GM12875 (cell line): Measurements from ENCODE around the gene DSCAM.

Experiments
- H3K4me3 ChIP-seq: one replicate; pipeline ENCODE4 v1.5.1; 2011; ENCODE audit warnings: low read depth, low read length, control low read depth
- TF ChIP-seq, protein P1 (sequence below): IDR thresholded peaks from 2 replicates; pipeline ENCODE4 v1.5.1; 2011; ENCODE audit warnings: low read depth, mild to moderate bottlenecking, control low read depth, inconsistent platforms, low read length, moderate library complexity, borderline replicate concordance; ENCODE audit not compliant: insufficient read depth

The DSCAM gene

DNA sequence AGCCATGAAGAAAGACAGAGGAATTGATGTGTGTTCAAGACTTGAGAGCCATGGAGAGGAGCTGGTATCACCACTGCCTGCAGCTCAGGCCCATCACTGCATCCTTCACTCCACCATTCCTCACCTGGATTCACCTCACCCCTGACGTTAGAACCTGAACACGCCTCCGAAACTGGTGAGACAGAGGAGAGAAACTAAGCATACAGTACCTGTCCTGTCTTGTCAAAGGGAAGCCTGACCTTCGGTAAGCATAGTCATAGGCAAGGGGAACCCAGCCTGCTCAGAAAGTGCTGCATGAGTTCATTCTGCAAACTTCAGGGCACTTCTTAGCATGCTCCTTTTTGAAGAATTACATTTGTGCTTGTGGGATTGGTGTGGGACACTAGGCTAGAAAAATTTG is 425.8 kb downstream of the DSCAM start:
- no peak overlapping the region for H3K4me3 ChIP-seq
- TF ChIP-seq, protein P1, sequence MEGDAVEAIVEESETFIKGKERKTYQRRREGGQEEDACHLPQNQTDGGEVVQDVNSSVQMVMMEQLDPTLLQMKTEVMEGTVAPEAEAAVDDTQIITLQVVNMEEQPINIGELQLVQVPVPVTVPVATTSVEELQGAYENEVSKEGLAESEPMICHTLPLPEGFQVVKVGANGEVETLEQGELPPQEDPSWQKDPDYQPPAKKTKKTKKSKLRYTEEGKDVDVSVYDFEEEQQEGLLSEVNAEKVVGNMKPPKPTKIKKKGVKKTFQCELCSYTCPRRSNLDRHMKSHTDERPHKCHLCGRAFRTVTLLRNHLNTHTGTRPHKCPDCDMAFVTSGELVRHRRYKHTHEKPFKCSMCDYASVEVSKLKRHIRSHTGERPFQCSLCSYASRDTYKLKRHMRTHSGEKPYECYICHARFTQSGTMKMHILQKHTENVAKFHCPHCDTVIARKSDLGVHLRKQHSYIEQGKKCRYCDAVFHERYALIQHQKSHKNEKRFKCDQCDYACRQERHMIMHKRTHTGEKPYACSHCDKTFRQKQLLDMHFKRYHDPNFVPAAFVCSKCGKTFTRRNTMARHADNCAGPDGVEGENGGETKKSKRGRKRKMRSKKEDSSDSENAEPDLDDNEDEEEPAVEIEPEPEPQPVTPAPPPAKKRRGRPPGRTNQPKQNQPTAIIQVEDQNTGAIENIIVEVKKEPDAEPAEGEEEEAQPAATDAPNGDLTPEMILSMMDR: no peak

DNA sequence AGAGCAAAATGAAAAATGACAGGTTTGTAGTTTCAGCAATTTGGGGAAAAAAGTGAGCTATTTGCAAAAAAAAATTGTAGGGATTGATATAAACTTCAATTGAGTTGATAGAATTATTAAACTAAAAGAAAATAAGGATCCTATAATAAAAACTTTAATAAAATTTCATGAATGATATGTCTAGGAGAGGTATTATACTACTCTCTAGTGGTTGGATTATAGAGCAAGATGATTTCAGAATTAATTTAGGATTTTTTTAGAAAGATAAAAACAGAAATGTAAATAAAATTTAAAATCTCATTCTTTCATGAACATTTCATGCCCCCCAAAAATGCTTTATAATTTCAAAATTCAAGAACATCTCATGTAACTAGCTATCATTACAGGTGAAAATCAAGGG is 430.4 kb downstream of the DSCAM start:
- TF ChIP-seq, protein P1: no peak
- no peak overlapping the region for H3K4me3 ChIP-seq

DNA sequence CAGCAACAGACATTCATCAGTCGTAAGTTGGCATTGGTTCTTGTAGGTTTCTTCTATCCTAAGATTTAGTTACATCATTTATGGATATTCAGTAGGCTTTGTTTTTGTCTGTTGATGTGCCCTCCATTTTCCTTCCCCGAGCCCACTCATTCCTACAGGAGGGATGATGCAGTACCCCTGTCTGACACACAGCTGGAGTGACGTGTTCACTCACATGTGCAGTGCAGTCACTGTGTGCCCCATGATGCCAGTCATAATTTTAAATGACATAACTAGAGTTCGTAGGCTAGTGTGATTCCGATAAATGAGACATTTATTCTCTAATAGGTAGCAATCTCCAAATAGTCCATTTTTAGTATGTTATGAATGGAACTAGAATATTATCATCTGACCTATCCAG is 438.4 kb downstream of the DSCAM start:
- TF ChIP-seq, protein P1: no peak
- no peak overlapping the region for H3K4me3 ChIP-seq

DNA sequence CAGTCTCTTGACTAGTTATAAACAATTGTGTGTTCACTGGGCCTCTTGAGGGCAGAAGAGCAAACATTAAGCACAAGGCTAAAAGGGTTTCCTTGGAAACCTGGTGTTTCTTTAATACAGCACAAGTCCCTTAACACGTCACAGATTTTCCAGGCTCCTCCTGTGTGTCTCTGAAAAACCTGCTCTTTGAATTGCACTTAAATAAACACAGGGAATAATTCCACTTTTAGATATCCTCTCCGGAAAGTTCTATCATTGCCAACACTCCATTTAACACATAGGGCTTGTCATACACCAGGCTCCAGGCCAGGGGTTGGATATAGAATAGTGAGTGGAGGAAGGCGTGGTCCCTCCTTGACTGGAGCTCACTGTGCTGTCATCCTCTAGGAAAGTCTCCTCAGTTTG is 442.6 kb downstream of the DSCAM start:
- TF ChIP-seq, protein P1: no peak
- no peak overlapping the region for H3K4me3 ChIP-seq

DNA sequence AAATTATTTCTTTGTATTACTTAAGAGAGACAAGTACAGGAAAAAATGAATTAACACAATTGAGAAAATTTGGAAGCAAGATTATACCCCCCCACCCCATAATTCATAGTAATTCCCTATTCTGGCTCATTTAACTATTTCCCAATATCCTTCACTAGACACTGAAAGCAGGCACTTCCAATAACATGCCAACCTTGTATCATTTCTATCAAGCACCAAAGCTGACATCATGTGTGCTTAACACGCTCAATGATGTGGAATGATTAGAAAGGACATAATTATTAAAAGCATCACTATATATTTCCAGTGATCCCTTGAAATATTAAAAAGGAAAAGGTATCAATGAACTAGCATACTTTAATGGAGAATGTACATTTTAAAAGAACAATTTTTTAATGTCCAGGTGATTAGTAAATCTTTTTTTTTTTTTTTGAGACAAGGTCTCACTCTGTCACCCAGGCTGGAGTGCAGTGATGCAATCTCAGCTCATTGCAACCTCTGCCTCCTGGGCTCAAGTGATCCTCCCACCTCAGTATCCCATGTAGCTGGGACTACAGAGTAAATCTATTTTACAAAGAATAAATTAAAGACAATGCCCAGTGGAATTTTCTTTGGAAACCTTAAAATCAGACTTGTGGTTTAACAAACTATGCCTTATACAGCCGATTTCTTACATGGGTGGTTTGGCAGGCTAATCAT is 443.9 kb downstream of the DSCAM start:
- H3K4me3 ChIP-seq: no peak overlapping the region
- TF ChIP-seq, protein P1: no peak

DNA sequence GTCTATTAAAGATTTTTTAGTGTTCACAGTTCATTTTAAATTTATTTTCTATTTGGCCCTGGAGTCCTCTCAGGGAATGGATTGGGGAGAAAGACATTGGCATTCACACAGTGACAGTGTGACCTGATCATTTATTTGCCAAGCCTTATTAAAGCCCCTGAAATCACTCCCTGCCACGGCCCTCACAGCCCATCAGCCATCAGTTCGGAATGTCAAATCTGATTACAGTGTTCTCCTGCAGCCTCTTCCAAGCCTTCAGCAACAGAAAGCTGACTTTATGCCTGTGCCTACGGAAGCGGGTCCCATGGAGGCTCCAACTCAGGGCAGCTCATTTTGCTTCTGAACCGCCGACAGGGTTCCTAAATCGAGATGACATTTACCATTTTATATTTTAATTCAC is 451.2 kb downstream of the DSCAM start:
- TF ChIP-seq, protein P1: no peak
- no peak overlapping the region for H3K4me3 ChIP-seq

DNA sequence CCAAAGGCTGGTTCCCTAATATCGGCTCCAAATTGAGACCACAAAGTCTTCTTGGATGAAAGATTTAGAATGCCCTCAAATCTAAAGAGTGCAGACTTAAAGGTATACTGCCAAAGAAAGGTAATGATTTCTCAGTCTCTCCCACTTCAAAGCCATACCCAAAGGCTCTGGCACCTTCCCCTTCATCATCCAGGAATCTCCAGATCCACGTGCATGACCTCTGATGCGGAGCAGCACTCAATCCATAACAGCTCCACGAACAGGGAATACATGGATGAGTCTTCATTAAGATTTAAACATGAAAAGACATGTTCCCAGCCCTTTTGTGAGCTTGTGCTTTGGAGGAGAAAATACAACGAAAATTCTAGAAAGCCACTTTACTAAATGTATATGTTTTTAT is 453.9 kb downstream of the DSCAM start:
- TF ChIP-seq, protein P1: no peak
- H3K4me3 ChIP-seq: no peak overlapping the region
